IMR-90 (cell line): ENCODE data around the gene SRPRB. TPM values are rescaled to one million over a fixed set of nuclear protein-coding genes. Genes with fewer than 3 reads are reported as not detected.

Source experiments
- ATAC-seq: fragments of 200-7000 bp; cut with Tn5 transposase; 2 replicates; pipeline ENCODE4 v1.9.1; 2020; ENCODE audit warnings: low read depth, mild to moderate bottlenecking, moderate library complexity
- BruUV-seq: library from RNA; stranded (reverse); fragments of 400-500 nt; replicated peaks from 2 replicates; lab custom pipeline; 2021; lab: Mats Ljungman, UMichigan
- CTCF ChIA-PET: fragments of 300-600 bp; formaldehyde crosslinking; extraction: SDS; loops from one replicate; lab custom pipeline; 2021; ENCODE audit warnings: antibody characterized with exemption; lab: Yijun Ruan, JAX
- POLR2A ChIA-PET: fragments of 300-600 bp; sonication (Branson Sonifier 250); formaldehyde crosslinking; loops from one replicate; lab custom pipeline; 2022; ENCODE audit warnings: antibody characterized with exemption; ENCODE audit not compliant: unreplicated experiment; lab: Charles Lee
- DNase-seq: peaks from one replicate; pipeline ENCODE4 v3.0.0; 2013
- H2AFZ ChIP-seq: replicated peaks from 2 replicates; pipeline ENCODE3; 2013; ENCODE audit warnings: low read length, mild to moderate bottlenecking; ENCODE audit not compliant: poor library complexity
- H2AK5ac ChIP-seq: 2 replicates; pipeline ENCODE4 v1.6.1; 2013; ENCODE audit warnings: low read depth, low read length, inconsistent platforms
- H2AK9ac ChIP-seq: replicated peaks from 2 replicates; pipeline ENCODE3; 2013; ENCODE audit warnings: mild to moderate bottlenecking, low read depth, low read length, moderate library complexity; ENCODE audit not compliant: poor library complexity
- H2BK120ac ChIP-seq: 2 replicates; pipeline ENCODE4 v1.6.1; 2013; ENCODE audit warnings: low read depth, low read length, inconsistent platforms
- H2BK15ac ChIP-seq: 3 replicates; pipeline ENCODE4 v1.6.1; 2013; ENCODE audit warnings: low read depth, low read length, inconsistent platforms
- H2BK20ac ChIP-seq: 2 replicates; pipeline ENCODE4 v1.6.1; 2013; ENCODE audit warnings: low read depth, mild to moderate bottlenecking, inconsistent platforms, low read length, moderate library complexity
- H2BK5ac ChIP-seq: 2 replicates; pipeline ENCODE4 v1.6.1; 2013; ENCODE audit warnings: mild to moderate bottlenecking, low read depth, low read length, inconsistent platforms; ENCODE audit not compliant: poor library complexity, severe bottlenecking
- H3K14ac ChIP-seq: replicated peaks from 2 replicates; pipeline ENCODE4 v1.6.1; 2013; ENCODE audit warnings: low read depth, low read length, inconsistent platforms
- H3K18ac ChIP-seq: 2 replicates; pipeline ENCODE4 v1.6.1; 2013; ENCODE audit warnings: low read depth, low read length, control low read depth
- H3K23ac ChIP-seq: 2 replicates; pipeline ENCODE4 v1.6.1; 2013; ENCODE audit warnings: low read depth, low read length, inconsistent platforms
- H3K27ac ChIP-seq: 2 replicates; pipeline ENCODE4 v1.5.1; 2013; ENCODE audit warnings: mild to moderate bottlenecking, control low read depth, low read length; ENCODE audit not compliant: insufficient read depth
- H3K27me3 ChIP-seq: 2 replicates; pipeline ENCODE4 v1.6.1; 2013; ENCODE audit warnings: low read length; ENCODE audit not compliant: control insufficient read depth, insufficient read depth
- H3K36me3 ChIP-seq: 2 replicates; pipeline ENCODE4 v1.6.1; 2013; ENCODE audit warnings: low read length, mixed read lengths; ENCODE audit not compliant: control insufficient read depth, insufficient read depth
- H3K4ac ChIP-seq: 2 replicates; pipeline ENCODE4 v1.6.1; 2013; ENCODE audit warnings: low read depth, low read length, inconsistent platforms
- H3K4me1 ChIP-seq: 2 replicates; pipeline ENCODE4 v1.6.1; 2013; ENCODE audit warnings: low read length, mixed read lengths; ENCODE audit not compliant: control insufficient read depth, insufficient read depth
- H3K4me2 ChIP-seq: 2 replicates; pipeline ENCODE4 v1.6.1; 2013; ENCODE audit warnings: low read depth, mild to moderate bottlenecking, control low read depth, low read length, moderate library complexity
- H3K4me3 ChIP-seq: 2 replicates; pipeline ENCODE4 v1.5.1; 2013; ENCODE audit warnings: low read depth, mild to moderate bottlenecking, control low read depth, low read length, moderate library complexity; ENCODE audit not compliant: insufficient read depth
- H3K56ac ChIP-seq: 2 replicates; pipeline ENCODE4 v1.6.1; 2013; ENCODE audit warnings: low read length, inconsistent platforms; ENCODE audit not compliant: insufficient read depth; ENCODE audit errors: extremely low read depth
- H3K79me1 ChIP-seq, 2 experiments: 2 replicates each; pipeline ENCODE4 v1.6.1; 2013; ENCODE audit warnings: low read length in 2 of 2, inconsistent platforms in 1 of 2, low read depth in 1 of 2
- H3K9ac ChIP-seq: 2 replicates; pipeline ENCODE4 v1.6.1; 2013; ENCODE audit warnings: low read depth, low read length, control low read depth
- H3K9me1 ChIP-seq: 2 replicates; pipeline ENCODE4 v1.6.1; 2013; ENCODE audit warnings: low read length, inconsistent platforms; ENCODE audit not compliant: insufficient read depth
- H3K9me3 ChIP-seq: 2 replicates; pipeline ENCODE4 v1.6.1; 2013; ENCODE audit warnings: low read length; ENCODE audit not compliant: control insufficient read depth, insufficient read depth
- H4K20me1 ChIP-seq: 2 replicates; pipeline ENCODE4 v1.6.1; 2013; ENCODE audit warnings: low read length, inconsistent platforms; ENCODE audit not compliant: insufficient read depth
- H4K5ac ChIP-seq: 2 replicates; pipeline ENCODE4 v1.6.1; 2013; ENCODE audit warnings: mild to moderate bottlenecking, low read depth, low read length, control low read depth
- H4K8ac ChIP-seq, 2 experiments: 2 replicates each; pipeline ENCODE4 v1.6.1; 2013; ENCODE audit warnings: low read depth in 2 of 2, low read length in 2 of 2, control low read depth in 1 of 2, inconsistent platforms in 1 of 2
- H4K91ac ChIP-seq: 2 replicates; pipeline ENCODE4 v1.6.1; 2013; ENCODE audit warnings: low read depth, low read length, inconsistent platforms; ENCODE audit not compliant: insufficient read depth
- BHLHE40 ChIP-seq: fragments of 150-350 bp; IDR thresholded peaks from 2 replicates; pipeline ENCODE4 v1.6.1; 2016; ENCODE audit warnings: mild to moderate bottlenecking, low read depth, low read length
- CEBPB ChIP-seq: IDR thresholded peaks from 2 replicates; pipeline ENCODE4 v1.6.1; 2012; ENCODE audit warnings: low read depth, low read length, improper control_type of control experiment
- CHD1 ChIP-seq: IDR thresholded peaks from 2 replicates; pipeline ENCODE4 v1.6.1; 2012; ENCODE audit warnings: low read depth, low read length, improper control_type of control experiment
- FOS ChIP-seq: fragments of 150-350 bp; IDR thresholded peaks from 2 replicates; pipeline ENCODE4 v1.6.1; 2016; ENCODE audit warnings: low read depth, low read length
- MAFK ChIP-seq: IDR thresholded peaks from 2 replicates; pipeline ENCODE4 v1.6.1; 2012; ENCODE audit warnings: low read depth, low read length, improper control_type of control experiment
- MAZ ChIP-seq: IDR thresholded peaks from 2 replicates; pipeline ENCODE4 v1.6.1; 2012; ENCODE audit warnings: low read depth, mild to moderate bottlenecking, low read length, improper control_type of control experiment, moderate library complexity, borderline replicate concordance
- MXI1 ChIP-seq: IDR thresholded peaks from 2 replicates; pipeline ENCODE4 v1.6.1; 2012; ENCODE audit warnings: low read depth, mild to moderate bottlenecking, low read length, moderate library complexity, borderline replicate concordance
- NFE2L2 ChIP-seq: fragments of 150-350 bp; IDR thresholded peaks from 2 replicates; pipeline ENCODE4 v1.6.1; 2016; ENCODE audit warnings: low read depth, mild to moderate bottlenecking, low read length
- POLR2A ChIP-seq: IDR thresholded peaks from 2 replicates; pipeline ENCODE4 v1.6.1; 2012; ENCODE audit warnings: mild to moderate bottlenecking, low read depth, low read length
- RAD21 ChIP-seq: IDR thresholded peaks from 2 replicates; pipeline ENCODE4 v1.6.1; 2012; ENCODE audit warnings: low read length, improper control_type of control experiment
- RCOR1 ChIP-seq: IDR thresholded peaks from 2 replicates; pipeline ENCODE4 v1.6.1; 2012; ENCODE audit warnings: mild to moderate bottlenecking, low read length, improper control_type of control experiment; ENCODE audit not compliant: insufficient replicate concordance
- RFX5 ChIP-seq: IDR thresholded peaks from 2 replicates; pipeline ENCODE4 v1.8.0; 2012; ENCODE audit warnings: low read depth, mild to moderate bottlenecking, low read length, moderate library complexity
- SMC3 ChIP-seq: fragments of 150-350 bp; IDR thresholded peaks from 2 replicates; pipeline ENCODE4 v1.6.1; 2016; ENCODE audit warnings: low read depth, mild to moderate bottlenecking, antibody characterized with exemption, low read length, moderate library complexity
- WGBS, 2 experiments: methylation state at CpG; one replicate each; pipeline versions ENCODE4 v1.1.5 to v1.1.7; 2013; ENCODE audit warnings: missing lambda C conversion rate in 2 of 2; ENCODE audit not compliant: insufficient read length in 1 of 2; ENCODE audit errors: extremely low coverage in 2 of 2; 5-methylcytosine and 5-hydroxymethylcytosine counted together
- dilution Hi-C: fragments of 300-500 bp; cut with HindIII; formaldehyde crosslinking; loops from one replicate; pipeline ENCODE4 v1.14.3; 2018; ENCODE audit warnings: low sequenced_read_pairs; ENCODE audit not compliant: unreplicated experiment
- in situ Hi-C: fragments of 300-500 bp; cut with MboI; formaldehyde crosslinking; loops from 3 replicates; pipeline ENCODE4 v1.14.3; 2019; ENCODE audit warnings: low sequenced_read_pairs, inconsistent platforms, mixed read lengths
- intact Hi-C: fragments of 100-400 bp; cut with micrococcal nuclease; formaldehyde crosslinking; loops from 2 replicates; pipeline ENCODE4 v1.10.0; 2022
- polyA plus RNA-seq, 3 experiments: library from polyadenylated mRNA; depleted of rRNA; stranded (reverse); fragments of >200 nt; gene quantifications; 2 replicates each; pipeline ENCODE4 v1.2.3, GENCODE V29; 2012; ENCODE audit warnings: low replicate concordance in 1 of 3
- total RNA-seq: library from RNA; depleted of rRNA; stranded (reverse); fragments of >200 nt; gene quantifications from 2 replicates; pipeline ENCODE4 v1.2.3, GENCODE V29; 2012
- TF ChIP-seq, protein P1 (sequence below): fragments of 150-350 bp; IDR thresholded peaks from 2 replicates; pipeline ENCODE4 v1.6.1; 2017; ENCODE audit warnings: mild to moderate bottlenecking, antibody characterized with exemption, low read length, low read depth
- TF ChIP-seq, protein P2 (sequence below): fragments of 150-350 bp; IDR thresholded peaks from 2 replicates; pipeline ENCODE4 v1.6.1; 2016; ENCODE audit warnings: low read depth, mild to moderate bottlenecking, low read length, moderate library complexity, borderline replicate concordance
- TF ChIP-seq, protein P3 (sequence below): conservative IDR thresholded peaks from 2 replicates; pipeline ENCODE4 v1.5.1; 2012; ENCODE audit warnings: mild to moderate bottlenecking, low read depth, low read length, improper control_type of control experiment

SRPRB gene
- total and polyA plus RNA-seq, 2 of the 4 experiments (the other 2 are of a cell fraction) = 28.8 to 131 TPM

DNA sequence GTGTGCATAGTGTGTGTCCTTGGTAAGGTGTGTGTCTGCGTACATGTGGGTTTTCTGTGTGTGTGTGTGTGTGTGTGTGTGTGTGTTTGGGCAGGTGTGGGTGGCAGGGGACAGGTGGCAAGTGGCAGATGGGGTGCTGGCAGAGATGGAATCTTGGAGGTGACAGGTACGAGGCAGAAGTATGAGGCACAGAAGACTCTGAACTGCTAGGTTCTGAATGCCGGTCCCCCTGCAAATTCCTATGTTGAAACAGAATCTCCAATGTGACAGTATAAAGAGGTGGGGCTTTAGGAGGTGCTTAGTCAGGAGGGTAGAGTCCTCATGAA lies 29.8 kb downstream of the SRPRB start:
- WGBS, 2 experiments = 83% methylated on average over 1 of the region's 3 CpGs; no CpG with 5 or more reads in 1 of the 2 experiments
- Histone ChIP-seq H2BK120ac (no peak overlapping the region), H3K27ac (no peak overlapping the region), H2AK5ac (no peak overlapping the region), H3K79me1 (no peaks in the 10 kb centered on the region), H4K8ac (no peak overlapping the region), H3K9ac (no peak overlapping the region), H3K9me1 (no peaks in the 10 kb centered on the region), H3K9me3 (no peaks in the 10 kb centered on the region), H3K23ac (no peak overlapping the region), H4K5ac (no peak overlapping the region), H3K4ac (no peak overlapping the region), H3K4me3 (no peak overlapping the region), H2AK9ac (no peak overlapping the region), H3K27me3 (peaks cover 8% of the 10 kb centered on the region; the same call in 1 of the 2 replicates), H2BK20ac (no peak overlapping the region), H3K36me3 (no peaks in the 10 kb centered on the region), H4K91ac (no peak overlapping the region), H2AFZ (no peak overlapping the region), H2BK5ac (no peak overlapping the region), H4K20me1 (no peaks in the 10 kb centered on the region), H3K18ac (no peak overlapping the region), H3K56ac (no peak overlapping the region), H3K4me2 (no peak overlapping the region), H3K14ac (no peak overlapping the region), H2BK15ac (no peak overlapping the region), H3K4me1 (no peaks in the 10 kb centered on the region)
- no peak for ATAC-seq
- DNase-seq = no peak
- dilution Hi-C loops (no loop called here), intact Hi-C loops (no loop called here), in situ Hi-C loops (no loop called here)
- TF ChIP-seq BHLHE40 (no peak), CEBPB (no peak), MAZ (no peak), MXI1 (no peak), FOS (no peak), NFE2L2 (no peak), MAFK (no peak), RCOR1 (no peak), CHD1 (no peak), RFX5 (no peak), SMC3 (no peak), POLR2A (no peak), RAD21 (no peak)
- TF ChIP-seq, protein P1, sequence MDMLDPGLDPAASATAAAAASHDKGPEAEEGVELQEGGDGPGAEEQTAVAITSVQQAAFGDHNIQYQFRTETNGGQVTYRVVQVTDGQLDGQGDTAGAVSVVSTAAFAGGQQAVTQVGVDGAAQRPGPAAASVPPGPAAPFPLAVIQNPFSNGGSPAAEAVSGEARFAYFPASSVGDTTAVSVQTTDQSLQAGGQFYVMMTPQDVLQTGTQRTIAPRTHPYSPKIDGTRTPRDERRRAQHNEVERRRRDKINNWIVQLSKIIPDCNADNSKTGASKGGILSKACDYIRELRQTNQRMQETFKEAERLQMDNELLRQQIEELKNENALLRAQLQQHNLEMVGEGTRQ = no peak
- TF ChIP-seq, protein P2, sequence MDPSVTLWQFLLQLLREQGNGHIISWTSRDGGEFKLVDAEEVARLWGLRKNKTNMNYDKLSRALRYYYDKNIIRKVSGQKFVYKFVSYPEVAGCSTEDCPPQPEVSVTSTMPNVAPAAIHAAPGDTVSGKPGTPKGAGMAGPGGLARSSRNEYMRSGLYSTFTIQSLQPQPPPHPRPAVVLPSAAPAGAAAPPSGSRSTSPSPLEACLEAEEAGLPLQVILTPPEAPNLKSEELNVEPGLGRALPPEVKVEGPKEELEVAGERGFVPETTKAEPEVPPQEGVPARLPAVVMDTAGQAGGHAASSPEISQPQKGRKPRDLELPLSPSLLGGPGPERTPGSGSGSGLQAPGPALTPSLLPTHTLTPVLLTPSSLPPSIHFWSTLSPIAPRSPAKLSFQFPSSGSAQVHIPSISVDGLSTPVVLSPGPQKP = no peak
- TF ChIP-seq, protein P3, sequence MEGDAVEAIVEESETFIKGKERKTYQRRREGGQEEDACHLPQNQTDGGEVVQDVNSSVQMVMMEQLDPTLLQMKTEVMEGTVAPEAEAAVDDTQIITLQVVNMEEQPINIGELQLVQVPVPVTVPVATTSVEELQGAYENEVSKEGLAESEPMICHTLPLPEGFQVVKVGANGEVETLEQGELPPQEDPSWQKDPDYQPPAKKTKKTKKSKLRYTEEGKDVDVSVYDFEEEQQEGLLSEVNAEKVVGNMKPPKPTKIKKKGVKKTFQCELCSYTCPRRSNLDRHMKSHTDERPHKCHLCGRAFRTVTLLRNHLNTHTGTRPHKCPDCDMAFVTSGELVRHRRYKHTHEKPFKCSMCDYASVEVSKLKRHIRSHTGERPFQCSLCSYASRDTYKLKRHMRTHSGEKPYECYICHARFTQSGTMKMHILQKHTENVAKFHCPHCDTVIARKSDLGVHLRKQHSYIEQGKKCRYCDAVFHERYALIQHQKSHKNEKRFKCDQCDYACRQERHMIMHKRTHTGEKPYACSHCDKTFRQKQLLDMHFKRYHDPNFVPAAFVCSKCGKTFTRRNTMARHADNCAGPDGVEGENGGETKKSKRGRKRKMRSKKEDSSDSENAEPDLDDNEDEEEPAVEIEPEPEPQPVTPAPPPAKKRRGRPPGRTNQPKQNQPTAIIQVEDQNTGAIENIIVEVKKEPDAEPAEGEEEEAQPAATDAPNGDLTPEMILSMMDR = no peak
- ChIA-PET POLR2A (no interaction called here), CTCF (no interaction called here)
- BruUV-seq = no TSS peak
